HG02798 (cell line): ENCODE measurements around the gene ZNF266.

Experiments
- ATAC-seq: cut with Tn5 transposase; IDR thresholded peaks from one replicate; pipeline ENCODE4 v1.9.1; 2021; ENCODE audit warnings: mild to moderate bottlenecking; ENCODE audit not compliant: unreplicated experiment, poor library complexity

The ZNF266 gene

GRCh38 chr19:9435279-9436268 lies at the start of gene ZNF266:
Gene ZNF266 (minus strand): TSS chr19:9435573. CDS start chr19:9420089, 15,484 bp downstream.
- ATAC-seq = peak; percentile 93

GRCh38 chr19:9485140-9485539 lies 49.8 kb upstream of the ZNF266 start:
- ATAC-seq = no peak

GRCh38 chr19:9474975-9475374 lies 39.6 kb upstream of the ZNF266 start:
- ATAC-seq = no peak

DNA sequence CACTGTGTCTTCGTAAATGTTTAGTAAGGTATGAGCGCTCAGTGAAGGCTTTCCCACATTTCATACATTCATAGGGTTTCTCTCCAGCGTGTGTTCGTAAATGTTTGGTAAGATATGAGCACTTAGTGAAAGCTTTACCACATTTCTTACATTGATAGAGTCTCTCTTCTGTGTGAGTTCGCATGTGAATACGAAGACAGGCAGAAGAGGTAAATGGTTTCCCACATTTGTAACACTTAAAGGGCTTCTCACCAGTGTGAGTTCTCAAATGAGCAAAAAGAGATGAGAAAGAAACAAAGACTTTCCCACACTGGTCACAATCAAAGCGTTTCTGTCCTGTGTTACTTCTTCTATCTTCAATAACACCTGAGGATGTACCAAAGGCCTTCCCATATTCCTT lies 31.8 kb upstream of the ZNF266 start:
- no peak for ATAC-seq

DNA sequence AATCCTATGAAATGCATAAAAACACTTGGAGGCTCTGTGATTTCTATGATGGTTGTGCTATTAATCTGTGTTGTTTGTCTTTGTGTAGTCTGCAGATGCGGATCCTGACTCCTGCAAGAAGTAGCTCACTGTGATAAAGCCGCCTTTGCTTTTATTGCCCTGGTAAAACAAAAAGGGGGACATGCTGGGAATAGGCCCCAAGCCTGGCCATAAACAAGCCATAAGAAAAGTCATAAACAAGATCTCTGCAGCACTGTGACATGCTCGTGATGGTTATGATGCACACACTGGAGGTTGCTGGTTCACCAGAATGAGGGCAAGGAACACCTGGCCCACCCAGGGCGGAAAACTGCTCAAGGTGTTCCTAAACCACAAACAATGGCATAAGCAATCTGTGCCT lies 26.6 kb upstream of the ZNF266 start:
- ATAC-seq = no peak

- no peak for ATAC-seq
These were observed 20.8 kb upstream of the ZNF266 start for GRCh38 chr19:9456018-9456689.

GRCh38 chr19:9453953-9454352 lies 18.6 kb upstream of the ZNF266 start:
- no peak for ATAC-seq

- ATAC-seq = no peak
These were observed 9.7 kb upstream of the ZNF266 start for GRCh38 chr19:9445037-9445436.

DNA sequence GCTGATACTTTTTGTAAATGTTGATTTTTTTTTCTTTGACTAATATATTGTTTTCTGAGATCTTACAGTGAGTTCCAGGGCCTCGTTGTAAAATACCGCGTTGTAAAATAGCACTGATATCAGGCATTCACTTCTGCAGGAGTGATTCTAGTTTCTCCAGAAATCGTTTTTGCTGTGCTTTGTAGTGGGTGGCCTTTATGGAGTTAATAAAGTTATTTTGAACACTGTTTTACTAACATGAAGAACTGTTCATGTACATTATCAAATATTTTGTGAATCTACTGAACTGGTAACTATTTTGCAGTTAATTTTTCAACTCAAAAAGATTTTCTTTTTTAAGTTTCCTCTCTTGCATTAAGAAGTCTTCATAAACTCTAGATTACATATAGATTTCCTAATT lies 985 bp upstream of the ZNF266 start:
- ATAC-seq = no peak

DNA sequence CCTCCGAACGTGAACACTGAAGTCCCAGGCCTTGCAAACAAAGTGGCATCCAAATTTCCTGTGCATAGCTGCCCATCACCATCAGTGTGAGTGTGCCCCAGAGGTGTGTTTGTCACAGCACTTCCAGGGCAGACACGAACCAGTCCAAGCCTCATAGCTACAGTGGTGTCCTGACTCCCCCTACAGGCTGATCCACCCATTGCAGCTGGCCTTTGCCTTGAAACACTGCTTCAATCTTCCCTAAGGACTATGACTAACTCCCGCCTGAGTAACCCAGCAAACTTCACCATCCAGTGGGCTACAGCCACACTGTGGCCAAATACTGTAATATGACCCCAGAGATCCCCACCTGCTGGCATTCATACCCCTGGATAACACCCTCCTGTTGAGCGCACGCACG lies 3.9 kb downstream of the ZNF266 start:
- ATAC-seq = no peak

GRCh38 chr19:9430444-9430843 lies 4.9 kb downstream of the ZNF266 start:
- ATAC-seq = no peak

- ATAC-seq = no peak
These were observed 7.4 kb downstream of the ZNF266 start for GRCh38 chr19:9427941-9428340.

GRCh38 chr19:9413240-9413954 lies 22.0 kb downstream of the ZNF266 start:
- ATAC-seq = no peak

GRCh38 chr19:9407827-9408226 lies 27.5 kb downstream of the ZNF266 start:
- ATAC-seq = no peak

GRCh38 chr19:9406798-9407352 lies 28.5 kb downstream of the ZNF266 start:
- ATAC-seq = no peak

DNA sequence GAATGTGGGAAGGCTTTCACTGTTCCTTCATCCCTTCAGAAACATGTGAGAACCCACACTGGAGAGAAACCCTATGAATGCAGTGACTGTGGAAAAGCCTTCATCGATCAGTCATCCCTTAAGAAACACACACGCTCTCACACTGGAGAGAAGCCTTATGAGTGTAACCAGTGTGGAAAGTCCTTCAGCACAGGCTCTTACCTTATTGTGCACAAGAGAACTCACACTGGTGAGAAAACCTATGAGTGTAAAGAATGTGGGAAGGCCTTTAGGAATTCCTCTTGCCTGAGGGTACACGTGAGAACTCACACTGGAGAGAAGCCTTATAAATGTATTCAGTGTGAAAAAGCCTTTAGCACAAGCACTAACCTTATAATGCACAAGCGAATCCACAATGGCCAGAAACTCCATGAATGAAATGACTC lies 54.0 kb downstream of the ZNF266 start:
- ATAC-seq = no peak

GRCh38 chr19:9370738-9371619 lies 64.4 kb downstream of the ZNF266 start:
- ATAC-seq = no peak

DNA sequence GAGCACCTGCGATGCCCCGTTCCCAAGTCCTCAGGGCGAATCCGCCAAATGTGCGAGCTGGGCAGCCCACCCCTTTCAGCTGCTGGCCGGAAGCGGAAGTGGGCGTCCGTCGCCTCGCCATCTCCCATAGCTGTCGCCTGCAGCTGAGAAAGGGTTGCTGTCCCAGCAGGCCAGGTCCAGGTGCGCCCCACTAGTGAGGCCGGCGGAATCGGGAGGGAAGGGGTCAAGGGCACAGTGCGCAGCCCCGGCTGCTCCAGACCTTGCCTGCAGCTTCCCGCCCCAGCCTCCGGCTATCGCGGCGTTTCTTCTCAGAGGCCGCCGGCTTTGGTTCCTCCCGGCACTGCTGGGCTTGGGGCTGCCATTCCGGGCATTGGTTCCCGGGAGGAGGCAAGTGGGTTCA lies 72.5 kb downstream of the ZNF266 start, which contains the start of gene ZNF177:
TSS of gene ZNF177 (plus strand) at position 109 of the 400 bp plus-strand sequence. CDS start 15,299 bp downstream, outside the sequence.
- no peak for ATAC-seq
